H1 (cell line): ENCODE data around the gene FBXL14. TPM values are rescaled to one million over a fixed set of nuclear protein-coding genes. Genes with fewer than 3 reads are reported as not detected.

Experiments used
- ATF3 ChIP-seq: IDR thresholded peaks from 2 replicates; pipeline ENCODE4 v1.6.1; 2011; ENCODE audit warnings: low read depth, mild to moderate bottlenecking, low read length; ENCODE audit not compliant: insufficient read depth
- CBX8 ChIP-seq: fragments of 300-800, 300-1000 bp; sonication (generic); IDR thresholded peaks from 2 replicates; pipeline ENCODE4 v1.7.1; 2016; ENCODE audit warnings: low read depth, low read length, borderline replicate concordance
- CREB1 ChIP-seq: IDR thresholded peaks from 2 replicates; pipeline ENCODE4 v1.6.1; 2012; ENCODE audit warnings: inconsistent platforms
- JUN ChIP-seq: IDR thresholded peaks from 2 replicates; pipeline ENCODE4 v1.6.1; 2011; ENCODE audit warnings: low read depth, mild to moderate bottlenecking, improper control_type of control experiment, low read length
- NANOG ChIP-seq: IDR thresholded peaks from 2 replicates; pipeline ENCODE4 v1.6.1; 2011; ENCODE audit warnings: low read length, low read depth, mild to moderate bottlenecking, inconsistent platforms; ENCODE audit not compliant: insufficient read depth, poor library complexity, severe bottlenecking
- POLR2A ChIP-seq, 2 experiments: IDR thresholded peaks; 1 replicate in 1 of 2; 2 replicates in 1 of 2; pipeline ENCODE4 v1.6.1; 2011; ENCODE audit warnings: low read depth in 2 of 2, low read length in 2 of 2, mild to moderate bottlenecking in 2 of 2; ENCODE audit errors: control extremely low read depth in 1 of 2
- SP2 ChIP-seq: IDR thresholded peaks from 2 replicates; pipeline ENCODE4 v1.6.1; 2012; ENCODE audit warnings: mild to moderate bottlenecking, low read length, inconsistent platforms
- YY1 ChIP-seq: IDR thresholded peaks from 2 replicates; pipeline ENCODE4 v1.6.1; 2011; ENCODE audit warnings: low read depth, mild to moderate bottlenecking, low read length
- ZNF274 ChIP-seq: IDR thresholded peaks from 2 replicates; pipeline ENCODE4 v1.7.0; 2012; ENCODE audit warnings: low read length, borderline replicate concordance; ENCODE audit errors: extremely low read depth
- polyA plus RNA-seq, 7 experiments: library from polyadenylated mRNA; depleted of rRNA in 3 of 7; stranded (reverse) in 5 of 7; unstranded in 2 of 7; fragments of >200 nt in 5 of 7; fragments of 200-250 nt in 2 of 7; gene quantifications; 1 replicate in 5 of 7; 2 replicates in 1 of 7; 4 replicates in 1 of 7; pipeline versions ENCODE4 v1.2.1 to v1.2.3, GENCODE V29; 2011 to 2013; ENCODE audit warnings: missing spikeins in 2 of 7, mixed read lengths in 2 of 7
- total RNA-seq: library from RNA; stranded (reverse); fragmentation: NEBNext Ultra II Directional; extraction: Animal tissue kit (Norgen Biotek cat#: 25700); gene quantifications from 2 replicates; pipeline ENCODE4 v1.2.1, GENCODE V29; 2021
- TF ChIP-seq, protein P1 (sequence below): fragments of 300-600 bp; sonication (generic); IDR thresholded peaks from 2 replicates; pipeline ENCODE4 v1.7.1; 2012; ENCODE audit warnings: low read length, moderate library complexity, mild to moderate bottlenecking, inconsistent platforms; ENCODE audit not compliant: insufficient replicate concordance

Gene FBXL14
- total and polyA plus RNA-seq, 2 of the 8 experiments (the other 6 are each of a cell fraction or from before 2014, with no cell fraction given): 5.5 to 9.6 TPM

GRCh38 chr12:1574865-1575259 is 19.5 kb downstream of the FBXL14 start (continued):
- TF ChIP-seq, protein P1, sequence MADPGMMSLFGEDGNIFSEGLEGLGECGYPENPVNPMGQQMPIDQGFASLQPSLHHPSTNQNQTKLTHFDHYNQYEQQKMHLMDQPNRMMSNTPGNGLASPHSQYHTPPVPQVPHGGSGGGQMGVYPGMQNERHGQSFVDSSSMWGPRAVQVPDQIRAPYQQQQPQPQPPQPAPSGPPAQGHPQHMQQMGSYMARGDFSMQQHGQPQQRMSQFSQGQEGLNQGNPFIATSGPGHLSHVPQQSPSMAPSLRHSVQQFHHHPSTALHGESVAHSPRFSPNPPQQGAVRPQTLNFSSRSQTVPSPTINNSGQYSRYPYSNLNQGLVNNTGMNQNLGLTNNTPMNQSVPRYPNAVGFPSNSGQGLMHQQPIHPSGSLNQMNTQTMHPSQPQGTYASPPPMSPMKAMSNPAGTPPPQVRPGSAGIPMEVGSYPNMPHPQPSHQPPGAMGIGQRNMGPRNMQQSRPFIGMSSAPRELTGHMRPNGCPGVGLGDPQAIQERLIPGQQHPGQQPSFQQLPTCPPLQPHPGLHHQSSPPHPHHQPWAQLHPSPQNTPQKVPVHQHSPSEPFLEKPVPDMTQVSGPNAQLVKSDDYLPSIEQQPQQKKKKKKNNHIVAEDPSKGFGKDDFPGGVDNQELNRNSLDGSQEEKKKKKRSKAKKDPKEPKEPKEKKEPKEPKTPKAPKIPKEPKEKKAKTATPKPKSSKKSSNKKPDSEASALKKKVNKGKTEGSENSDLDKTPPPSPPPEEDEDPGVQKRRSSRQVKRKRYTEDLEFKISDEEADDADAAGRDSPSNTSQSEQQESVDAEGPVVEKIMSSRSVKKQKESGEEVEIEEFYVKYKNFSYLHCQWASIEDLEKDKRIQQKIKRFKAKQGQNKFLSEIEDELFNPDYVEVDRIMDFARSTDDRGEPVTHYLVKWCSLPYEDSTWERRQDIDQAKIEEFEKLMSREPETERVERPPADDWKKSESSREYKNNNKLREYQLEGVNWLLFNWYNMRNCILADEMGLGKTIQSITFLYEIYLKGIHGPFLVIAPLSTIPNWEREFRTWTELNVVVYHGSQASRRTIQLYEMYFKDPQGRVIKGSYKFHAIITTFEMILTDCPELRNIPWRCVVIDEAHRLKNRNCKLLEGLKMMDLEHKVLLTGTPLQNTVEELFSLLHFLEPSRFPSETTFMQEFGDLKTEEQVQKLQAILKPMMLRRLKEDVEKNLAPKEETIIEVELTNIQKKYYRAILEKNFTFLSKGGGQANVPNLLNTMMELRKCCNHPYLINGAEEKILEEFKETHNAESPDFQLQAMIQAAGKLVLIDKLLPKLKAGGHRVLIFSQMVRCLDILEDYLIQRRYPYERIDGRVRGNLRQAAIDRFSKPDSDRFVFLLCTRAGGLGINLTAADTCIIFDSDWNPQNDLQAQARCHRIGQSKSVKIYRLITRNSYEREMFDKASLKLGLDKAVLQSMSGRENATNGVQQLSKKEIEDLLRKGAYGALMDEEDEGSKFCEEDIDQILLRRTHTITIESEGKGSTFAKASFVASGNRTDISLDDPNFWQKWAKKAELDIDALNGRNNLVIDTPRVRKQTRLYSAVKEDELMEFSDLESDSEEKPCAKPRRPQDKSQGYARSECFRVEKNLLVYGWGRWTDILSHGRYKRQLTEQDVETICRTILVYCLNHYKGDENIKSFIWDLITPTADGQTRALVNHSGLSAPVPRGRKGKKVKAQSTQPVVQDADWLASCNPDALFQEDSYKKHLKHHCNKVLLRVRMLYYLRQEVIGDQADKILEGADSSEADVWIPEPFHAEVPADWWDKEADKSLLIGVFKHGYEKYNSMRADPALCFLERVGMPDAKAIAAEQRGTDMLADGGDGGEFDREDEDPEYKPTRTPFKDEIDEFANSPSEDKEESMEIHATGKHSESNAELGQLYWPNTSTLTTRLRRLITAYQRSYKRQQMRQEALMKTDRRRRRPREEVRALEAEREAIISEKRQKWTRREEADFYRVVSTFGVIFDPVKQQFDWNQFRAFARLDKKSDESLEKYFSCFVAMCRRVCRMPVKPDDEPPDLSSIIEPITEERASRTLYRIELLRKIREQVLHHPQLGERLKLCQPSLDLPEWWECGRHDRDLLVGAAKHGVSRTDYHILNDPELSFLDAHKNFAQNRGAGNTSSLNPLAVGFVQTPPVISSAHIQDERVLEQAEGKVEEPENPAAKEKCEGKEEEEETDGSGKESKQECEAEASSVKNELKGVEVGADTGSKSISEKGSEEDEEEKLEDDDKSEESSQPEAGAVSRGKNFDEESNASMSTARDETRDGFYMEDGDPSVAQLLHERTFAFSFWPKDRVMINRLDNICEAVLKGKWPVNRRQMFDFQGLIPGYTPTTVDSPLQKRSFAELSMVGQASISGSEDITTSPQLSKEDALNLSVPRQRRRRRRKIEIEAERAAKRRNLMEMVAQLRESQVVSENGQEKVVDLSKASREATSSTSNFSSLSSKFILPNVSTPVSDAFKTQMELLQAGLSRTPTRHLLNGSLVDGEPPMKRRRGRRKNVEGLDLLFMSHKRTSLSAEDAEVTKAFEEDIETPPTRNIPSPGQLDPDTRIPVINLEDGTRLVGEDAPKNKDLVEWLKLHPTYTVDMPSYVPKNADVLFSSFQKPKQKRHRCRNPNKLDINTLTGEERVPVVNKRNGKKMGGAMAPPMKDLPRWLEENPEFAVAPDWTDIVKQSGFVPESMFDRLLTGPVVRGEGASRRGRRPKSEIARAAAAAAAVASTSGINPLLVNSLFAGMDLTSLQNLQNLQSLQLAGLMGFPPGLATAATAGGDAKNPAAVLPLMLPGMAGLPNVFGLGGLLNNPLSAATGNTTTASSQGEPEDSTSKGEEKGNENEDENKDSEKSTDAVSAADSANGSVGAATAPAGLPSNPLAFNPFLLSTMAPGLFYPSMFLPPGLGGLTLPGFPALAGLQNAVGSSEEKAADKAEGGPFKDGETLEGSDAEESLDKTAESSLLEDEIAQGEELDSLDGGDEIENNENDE: no peak
- TF ChIP-seq ATF3 (no peak), JUN (no peak), NANOG (no peak), POLR2A (IDR thresholded peaks at IDR 0.05; ENCODE audit: control extremely low read depth in 1 of 2, low read depth in 2 of 2, low read length in 2 of 2) (no peak), ZNF274 (no peak), SP2 (no peak), CBX8 (no peak), CREB1 (no peak), YY1 (no peak)
